HUES48 (cell line): ENCODE results near the gene UTP4.
A peak's percentile ranks its signal among the peaks of the same experiment; 100 is the strongest.
"Not testable (repeated sequence)": the region's sequence is repeated elsewhere in the genome, so short reads cannot be mapped to it uniquely, and the experiment has no call there.

Source experiments
- H3K27ac ChIP-seq: one replicate; pipeline ENCODE4 v1.7.0; 2013; ENCODE audit warnings: low read depth, low read length, inconsistent platforms
- H3K27me3 ChIP-seq: 2 replicates; pipeline ENCODE4 v1.6.1; 2013; ENCODE audit warnings: mild to moderate bottlenecking, low read length; ENCODE audit not compliant: control insufficient read depth, insufficient read depth
- H3K36me3 ChIP-seq: 2 replicates; pipeline ENCODE4 v1.6.1; 2013; ENCODE audit warnings: low read length; ENCODE audit not compliant: control insufficient read depth, insufficient read depth
- H3K4me1 ChIP-seq: 2 replicates; pipeline ENCODE4 v1.6.1; 2013; ENCODE audit warnings: mild to moderate bottlenecking, low read length; ENCODE audit not compliant: control insufficient read depth, insufficient read depth
- H3K4me3 ChIP-seq: 2 replicates; pipeline ENCODE4 v1.5.1; 2013; ENCODE audit warnings: mild to moderate bottlenecking, low read depth, low read length
- H3K9ac ChIP-seq: 2 replicates; pipeline ENCODE4 v1.6.1; 2013; ENCODE audit warnings: mild to moderate bottlenecking, low read depth, low read length, moderate library complexity
- H3K9me3 ChIP-seq: 2 replicates; pipeline ENCODE4 v1.6.1; 2013; ENCODE audit warnings: low read length; ENCODE audit not compliant: control insufficient read depth, insufficient read depth

UTP4 gene

DNA sequence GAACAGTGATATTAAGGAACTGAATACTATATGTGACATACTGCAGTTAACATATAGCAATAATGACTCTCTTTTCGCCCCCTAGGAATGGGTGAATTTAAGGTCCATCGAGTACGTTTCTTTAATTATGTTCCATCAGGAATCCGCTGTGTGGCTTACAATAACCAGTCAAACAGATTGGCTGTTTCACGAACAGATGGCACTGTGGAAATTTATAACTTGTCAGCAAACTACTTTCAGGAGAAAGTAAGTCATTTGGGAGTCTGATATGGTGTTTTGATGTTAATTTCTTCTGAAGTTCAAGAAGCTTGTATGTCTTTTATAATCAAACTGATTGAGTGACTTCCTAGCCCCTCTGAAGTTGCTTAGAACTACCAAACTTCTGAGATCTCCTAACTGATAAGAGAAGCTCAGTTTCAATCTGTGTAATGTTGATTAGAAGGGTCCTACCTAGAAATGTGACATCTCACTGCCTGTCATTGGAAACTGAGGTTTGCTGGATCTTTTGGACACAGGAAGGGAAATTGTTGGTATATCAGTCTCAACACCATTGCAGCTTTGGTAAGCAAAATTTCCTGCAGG is 1.0 kb downstream of the UTP4 start:
- peaks cover 42% of the 10 kb centered on the region for H3K36me3 ChIP-seq

DNA sequence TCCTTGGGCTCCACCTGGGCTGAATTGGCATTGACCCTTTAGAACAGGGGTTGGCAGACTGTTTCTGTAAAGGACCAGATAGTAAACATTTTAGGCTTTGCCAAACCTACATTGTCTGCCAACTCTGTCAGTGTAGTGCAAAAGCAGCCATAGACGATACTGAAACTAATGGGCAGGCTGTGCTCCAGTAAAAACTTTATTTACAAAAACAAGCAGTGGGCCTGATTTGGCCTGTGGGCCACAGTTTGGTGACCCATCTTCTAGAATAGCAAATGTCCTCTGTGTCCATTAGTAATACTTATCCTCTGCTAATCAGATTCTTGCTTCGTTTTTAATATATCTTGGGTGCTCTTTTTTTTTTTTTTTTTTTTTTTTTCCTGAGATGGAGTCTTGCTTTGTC is 6.2 kb downstream of the UTP4 start:
- Histone ChIP-seq H3K9me3 (no peaks in the 10 kb centered on the region), H3K27me3 (no peaks in the 10 kb centered on the region), H3K4me1 (peaks cover 6% of the 10 kb centered on the region; the same call in 1 of the 2 replicates), H3K4me3 (no peak overlapping the region), H3K27ac (no peak overlapping the region), H3K36me3 (peaks cover 92% of the 10 kb centered on the region), H3K9ac (no peak overlapping the region)

More for the DNA sequence above, 1.0 kb downstream of the UTP4 start:
- Histone ChIP-seq H3K4me3 (peak overlapping the region; percentile 96), H3K27ac (no peak overlapping the region), H3K9me3 (no peaks in the 10 kb centered on the region), H3K4me1 (peaks cover 20% of the 10 kb centered on the region), H3K9ac (no peak overlapping the region), H3K27me3 (no peaks in the 10 kb centered on the region)

DNA sequence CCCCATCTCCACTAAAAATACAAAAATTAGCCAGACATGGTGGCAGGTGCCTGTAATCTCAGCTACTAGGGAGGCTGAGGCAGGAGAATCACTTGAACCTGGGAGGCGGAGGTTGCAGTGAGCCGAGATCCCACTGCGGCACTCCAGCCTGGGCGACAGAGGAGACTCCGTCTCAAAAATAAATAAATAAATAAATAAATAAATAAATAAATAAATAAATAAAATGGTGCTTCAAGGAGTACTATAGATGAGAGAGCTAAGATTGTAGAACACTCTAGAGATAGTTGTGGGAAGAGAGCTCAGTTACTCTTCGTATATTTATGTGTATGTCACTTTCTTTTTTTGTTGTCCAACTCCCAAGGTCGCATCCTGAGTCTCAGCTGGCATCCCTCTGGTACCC is 7.0 kb downstream of the UTP4 start:
- H3K27ac ChIP-seq, H3K9me3 ChIP-seq, H3K4me1 ChIP-seq, H3K9ac ChIP-seq, H3K4me3 ChIP-seq, H3K27me3 ChIP-seq: not testable (repeated sequence)
- peaks cover 91% of the 10 kb centered on the region for H3K36me3 ChIP-seq

DNA sequence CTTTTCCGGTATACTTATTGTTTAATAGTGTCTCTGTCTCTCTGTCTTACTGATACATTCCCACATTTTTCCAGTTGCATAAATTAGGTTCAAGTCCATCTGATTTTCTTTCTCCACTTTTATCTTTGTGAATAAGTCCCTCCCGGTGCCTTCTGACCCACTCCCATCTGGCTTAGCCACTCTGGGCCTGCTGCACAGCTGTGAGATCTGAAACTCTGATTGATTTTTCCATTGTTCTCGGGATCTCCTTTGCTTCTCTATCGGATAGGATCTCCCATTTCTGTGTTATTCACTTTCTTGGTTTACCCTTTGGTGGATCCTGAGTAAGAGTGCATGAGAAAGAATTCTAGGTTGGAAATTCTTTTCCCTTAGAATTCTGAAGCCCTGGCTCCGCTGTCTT is 8.6 kb downstream of the UTP4 start:
- Histone ChIP-seq H3K4me3 (no peak overlapping the region), H3K9me3 (no peaks in the 10 kb centered on the region), H3K27me3 (no peaks in the 10 kb centered on the region), H3K4me1 (no peaks in the 10 kb centered on the region), H3K27ac (no peak overlapping the region), H3K36me3 (peaks cover 97% of the 10 kb centered on the region), H3K9ac (no peak overlapping the region)

DNA sequence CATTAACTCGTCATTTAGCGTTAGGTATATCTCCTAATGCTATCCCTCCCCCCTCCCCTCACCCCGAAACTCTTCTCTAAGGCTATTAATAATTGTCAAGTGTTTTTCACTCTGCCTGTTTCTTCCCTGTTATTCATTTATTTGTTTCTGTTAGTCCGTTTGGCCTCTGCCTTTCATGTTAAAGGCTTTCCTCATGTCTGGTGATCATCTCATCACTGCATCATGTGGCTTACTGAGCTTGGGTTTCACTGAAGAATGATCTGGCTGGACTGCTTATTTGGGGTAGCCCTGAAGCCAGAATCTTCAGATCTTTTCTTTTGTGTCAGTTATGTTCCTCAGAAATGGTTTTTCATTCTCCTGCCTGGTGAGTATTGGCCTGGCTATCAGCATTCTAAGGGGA is 9.5 kb downstream of the UTP4 start:
- no peak overlapping the region for H3K4me3 ChIP-seq
- no peaks in the 10 kb centered on the region for H3K4me1 ChIP-seq
- no peaks in the 10 kb centered on the region for H3K9me3 ChIP-seq
- peaks cover 92% of the 10 kb centered on the region for H3K36me3 ChIP-seq
- H3K9ac ChIP-seq = no peak overlapping the region
- no peaks in the 10 kb centered on the region for H3K27me3 ChIP-seq
- no peak overlapping the region for H3K27ac ChIP-seq

DNA sequence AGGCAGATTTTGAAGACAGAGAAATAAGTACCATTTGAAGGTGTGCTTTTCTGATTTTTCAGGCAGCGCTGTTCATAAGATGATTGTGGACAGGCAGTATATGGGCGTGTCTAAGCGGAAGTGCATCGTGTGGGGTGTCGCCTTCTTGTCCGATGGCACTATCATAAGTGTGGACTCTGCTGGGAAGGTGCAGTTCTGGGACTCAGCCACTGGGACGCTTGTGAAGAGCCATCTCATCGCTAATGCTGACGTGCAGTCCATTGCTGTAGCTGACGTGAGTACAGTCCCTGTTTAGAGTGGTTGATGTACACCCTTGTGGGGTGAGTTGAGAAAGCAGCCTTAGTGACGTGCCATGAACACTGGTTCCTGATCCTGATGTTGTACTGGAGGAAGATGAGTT is 10.7 kb downstream of the UTP4 start:
- no peak overlapping the region for H3K27ac ChIP-seq
- no peak overlapping the region for H3K4me3 ChIP-seq
- no peaks in the 10 kb centered on the region for H3K9me3 ChIP-seq
- no peaks in the 10 kb centered on the region for H3K27me3 ChIP-seq
- peaks cover 85% of the 10 kb centered on the region for H3K36me3 ChIP-seq
- H3K4me1 ChIP-seq = no peaks in the 10 kb centered on the region
- H3K9ac ChIP-seq = no peak overlapping the region

DNA sequence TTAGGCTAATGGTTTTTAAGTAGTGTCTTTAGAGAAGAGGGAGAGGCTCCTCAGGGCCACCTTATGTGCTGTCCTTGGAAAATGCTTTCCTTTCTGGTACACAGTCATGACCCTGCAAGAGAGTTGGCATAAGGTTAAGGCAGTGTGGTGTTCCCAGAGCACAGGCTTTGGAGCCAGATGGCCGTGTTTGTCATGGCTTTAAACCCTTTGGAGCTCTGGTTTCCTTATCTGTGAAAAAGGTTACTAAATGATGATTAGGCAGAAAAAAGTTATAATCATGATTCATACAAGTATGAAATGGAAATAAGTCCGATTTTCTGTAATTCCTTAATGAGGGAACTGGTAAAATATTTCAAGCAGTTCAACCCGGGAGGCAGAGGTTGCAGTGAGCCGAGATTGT is 13.2 kb downstream of the UTP4 start:
- H3K36me3 ChIP-seq = peaks cover 82% of the 10 kb centered on the region
- no peaks in the 10 kb centered on the region for H3K27me3 ChIP-seq
- no peak overlapping the region for H3K9ac ChIP-seq
- H3K4me1 ChIP-seq = no peaks in the 10 kb centered on the region
- no peak overlapping the region for H3K27ac ChIP-seq
- no peak overlapping the region for H3K4me3 ChIP-seq
- H3K9me3 ChIP-seq = no peaks in the 10 kb centered on the region

DNA sequence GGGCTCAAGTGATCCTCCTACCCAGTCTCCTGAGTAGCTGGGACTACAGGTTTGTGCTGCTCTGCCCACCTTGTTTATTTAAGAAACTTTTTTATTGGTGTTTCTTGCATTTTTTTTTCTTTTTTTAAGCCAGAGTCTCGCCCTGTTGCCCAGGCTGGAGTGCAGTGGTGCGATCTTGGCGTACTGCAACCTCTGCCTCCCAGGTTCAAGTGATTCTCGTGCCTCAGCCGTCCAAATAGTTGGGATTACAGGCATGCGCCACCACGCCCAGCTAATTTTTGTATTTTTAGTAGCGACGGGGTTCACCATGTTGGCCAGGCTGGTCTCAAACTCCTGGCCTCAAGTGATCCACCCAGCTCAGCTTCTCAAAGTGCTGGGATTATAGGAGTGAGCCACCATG is 17.2 kb downstream of the UTP4 start:
- H3K27ac ChIP-seq, H3K9ac ChIP-seq, H3K9me3 ChIP-seq, H3K4me1 ChIP-seq, H3K27me3 ChIP-seq, H3K4me3 ChIP-seq: not testable (repeated sequence)
- H3K36me3 ChIP-seq = peaks cover 82% of the 10 kb centered on the region

DNA sequence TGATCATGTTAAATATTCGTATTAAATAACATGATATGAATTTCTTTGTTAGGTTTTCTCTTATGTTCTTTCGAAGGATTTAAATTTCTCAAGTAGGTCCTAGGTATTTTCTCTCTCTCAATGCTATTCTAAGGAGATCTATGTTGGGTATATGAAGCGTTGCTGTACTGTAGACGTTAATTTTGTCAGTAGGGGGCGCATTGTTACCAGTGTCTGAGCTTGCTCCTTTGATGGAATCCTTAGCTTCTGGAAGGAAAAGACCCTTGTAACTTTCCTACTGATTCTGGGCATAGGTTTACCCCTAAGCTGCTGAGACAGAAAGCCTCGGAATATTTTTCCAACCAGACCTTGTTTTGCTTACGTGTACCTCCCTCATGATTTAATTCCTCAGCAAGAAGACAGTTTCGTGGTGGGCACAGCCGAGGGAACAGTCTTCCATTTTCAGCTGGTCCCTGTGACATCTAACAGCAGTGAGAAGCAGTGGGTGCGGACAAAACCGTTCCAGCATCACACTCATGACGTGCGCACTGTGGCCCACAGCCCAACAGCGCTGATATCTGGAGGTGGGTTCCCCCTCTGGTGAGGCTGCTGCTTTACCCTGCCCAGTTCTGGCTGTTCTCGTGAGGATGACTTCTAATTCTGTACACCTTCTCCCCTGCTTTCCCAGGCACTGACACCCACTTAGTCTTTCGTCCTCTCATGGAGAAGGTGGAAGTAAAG is 17.9 kb downstream of the UTP4 start:
- H3K9ac ChIP-seq = no peak overlapping the region
- H3K36me3 ChIP-seq = peaks cover 83% of the 10 kb centered on the region
- no peaks in the 10 kb centered on the region for H3K4me1 ChIP-seq
- no peak overlapping the region for H3K4me3 ChIP-seq
- no peak overlapping the region for H3K27ac ChIP-seq
- no peaks in the 10 kb centered on the region for H3K9me3 ChIP-seq
- no peaks in the 10 kb centered on the region for H3K27me3 ChIP-seq

DNA sequence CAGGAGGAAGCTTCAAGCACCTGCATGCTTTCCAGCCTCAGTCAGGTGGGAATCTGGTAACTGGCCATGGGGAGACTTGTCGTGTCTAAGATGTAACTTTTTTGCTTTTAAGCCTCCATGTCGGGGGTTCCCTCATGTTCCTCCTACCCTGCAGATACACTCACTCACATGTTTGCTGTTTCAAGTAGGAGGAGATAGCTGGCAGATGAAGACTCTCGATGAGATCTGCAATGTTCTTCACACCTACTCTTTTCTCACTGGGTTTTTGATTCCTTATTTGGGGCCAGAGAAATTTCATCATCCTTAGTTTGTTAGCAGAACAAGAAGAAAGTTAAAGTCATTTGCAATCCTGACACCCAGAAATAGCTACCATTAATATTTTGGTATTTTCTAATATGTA is 24.7 kb downstream of the UTP4 start:
- no peak overlapping the region for H3K9ac ChIP-seq
- peaks cover 89% of the 10 kb centered on the region for H3K36me3 ChIP-seq
- H3K9me3 ChIP-seq = no peaks in the 10 kb centered on the region
- no peak overlapping the region for H3K27ac ChIP-seq
- no peak overlapping the region for H3K4me3 ChIP-seq
- H3K27me3 ChIP-seq = no peaks in the 10 kb centered on the region
- no peaks in the 10 kb centered on the region for H3K4me1 ChIP-seq

DNA sequence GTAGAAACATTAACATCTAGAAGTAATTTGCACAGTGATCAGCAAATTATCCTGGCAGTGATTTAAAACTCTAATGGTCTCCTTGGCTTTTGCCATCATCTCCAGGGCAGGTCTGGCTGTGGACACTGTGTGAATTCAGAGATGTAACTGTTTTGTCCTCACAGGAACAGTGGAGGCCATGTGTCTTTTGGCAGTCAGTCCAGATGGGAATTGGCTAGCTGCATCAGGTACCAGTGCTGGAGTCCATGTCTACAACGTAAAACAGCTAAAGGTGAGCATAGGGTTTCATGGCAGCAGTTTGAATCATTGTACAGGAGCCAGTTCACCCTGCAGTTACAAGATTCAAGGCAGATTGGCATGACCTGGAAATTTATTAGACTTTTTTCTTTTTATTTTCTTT is 27.7 kb downstream of the UTP4 start:
- Histone ChIP-seq H3K9me3 (no peaks in the 10 kb centered on the region), H3K27ac (no peak overlapping the region), H3K27me3 (no peaks in the 10 kb centered on the region), H3K36me3 (peaks cover 87% of the 10 kb centered on the region), H3K9ac (no peak overlapping the region), H3K4me3 (no peak overlapping the region), H3K4me1 (no peaks in the 10 kb centered on the region)
